Measurements from ENCODE around the gene DMAC2. TPM values are rescaled to one million over a fixed set of nuclear protein-coding genes. Genes with fewer than 3 reads are reported as not detected.
"Not testable (repeated sequence)": the region's sequence is repeated elsewhere in the genome, so short reads cannot be mapped to it uniquely, and the experiment has no call there.

DMAC2 gene
- total RNA-seq, 4 donors from 2014 or later: 34.8 to 49.8 (median 35.7) TPM

GRCh38 chr19:41436674-41436951 lies 3.1 kb downstream of the DMAC2 start:
- intact Hi-C loops (cut with DNase I; ENCODE audit: low total_unique reads): no loop called here
- no peak for TF ChIP-seq CTCF (IDR thresholded peaks at IDR 0.05)
- no peak for TF ChIP-seq POLR2A (IDR thresholded peaks at IDR 0.05)
- no peak overlapping the region for H3K4me3 ChIP-seq (ENCODE audit: low read depth, poor library complexity, severe bottlenecking)
- no peak for DNase-seq (ENCODE audit: low spot score in 2 of 2)

GRCh38 chr19:41435936-41436673 lies 3.6 kb downstream of the DMAC2 start:
- WGBS, 2 donors: 93 to 94% methylated on average over 19 of the region's 19 CpGs
- H3K4me3 ChIP-seq (ENCODE audit: low read depth, poor library complexity, severe bottlenecking): no peak overlapping the region
- no peak for DNase-seq (ENCODE audit: low spot score in 2 of 2)
- no peak for TF ChIP-seq POLR2A (IDR thresholded peaks at IDR 0.05)
- TF ChIP-seq CTCF (IDR thresholded peaks at IDR 0.05): no peak
- intact Hi-C loops (cut with DNase I; ENCODE audit: low total_unique reads): no loop called here

GRCh38 chr19:41435376-41435775 lies 4.3 kb downstream of the DMAC2 start:
- WGBS, 2 donors: 95 to 98% methylated on average over 11 of the region's 11 CpGs
- H3K4me3 ChIP-seq (ENCODE audit: low read depth, poor library complexity, severe bottlenecking); DNase-seq (ENCODE audit: low spot score in 2 of 2); intact Hi-C loops (cut with DNase I; ENCODE audit: low total_unique reads): not testable (repeated sequence)

GRCh38 chr19:41434450-41434849 lies 5.3 kb downstream of the DMAC2 start:
- no peak overlapping the region for H3K4me3 ChIP-seq (ENCODE audit: low read depth, poor library complexity, severe bottlenecking)
- WGBS, 2 donors: 70 to 87% methylated on average over 5 of the region's 5 CpGs
- intact Hi-C loops (cut with DNase I; ENCODE audit: low total_unique reads): no loop called here
- TF ChIP-seq CTCF (IDR thresholded peaks at IDR 0.05): no peak
- TF ChIP-seq POLR2A (IDR thresholded peaks at IDR 0.05): no peak
- DNase-seq (ENCODE audit: low spot score in 2 of 2): no peak

GRCh38 chr19:41433171-41433570 lies 6.5 kb downstream of the DMAC2 start:
- 89 to 92% methylated on average over 18 of the region's 18 CpGs for WGBS, 2 donors
- intact Hi-C loops (cut with DNase I; ENCODE audit: low total_unique reads): no loop called here
- no peak for DNase-seq (ENCODE audit: low spot score in 2 of 2)

More at GRCh38 chr19:41433171-41433570, 6.5 kb downstream of the DMAC2 start:
- TF ChIP-seq POLR2A (IDR thresholded peaks at IDR 0.05): no peak
- TF ChIP-seq CTCF (IDR thresholded peaks at IDR 0.05): no peak
- H3K4me3 ChIP-seq (ENCODE audit: low read depth, poor library complexity, severe bottlenecking): no peak overlapping the region

Measured in lower leg skin (tissue), 4 donors.